GM21717 (cell line): ENCODE data around the gene ETFBKMT.
"Not testable (repeated sequence)": the region's sequence is repeated elsewhere in the genome, so short reads cannot be mapped to it uniquely, and the experiment has no call there.

Experiments used
- ATAC-seq: cut with Tn5 transposase; IDR thresholded peaks from one replicate; pipeline ENCODE4 v1.9.1; 2021; ENCODE audit warnings: mild to moderate bottlenecking, moderate library complexity; ENCODE audit not compliant: unreplicated experiment

Gene ETFBKMT

GRCh38 chr12:31716998-31717397, 57.5 kb downstream of the ETFBKMT start:
- ATAC-seq: not testable (repeated sequence)

GRCh38 chr12:31718542-31719198, 59.2 kb downstream of the ETFBKMT start:
- ATAC-seq: not testable (repeated sequence)

- no peak for ATAC-seq
Observed at GRCh38 chr12:31722580-31722979, 63.1 kb downstream of the ETFBKMT start.
